HepG2 (cell line): ENCODE results near the gene COMP. TPM values are rescaled to one million over a fixed set of nuclear protein-coding genes. Genes with fewer than 3 reads are reported as not detected.
A peak's percentile ranks its signal among the peaks of the same experiment; 100 is the strongest.

ENCODE experiments used
- ELF3 ChIP-seq: IDR thresholded peaks from 2 replicates; pipeline ENCODE4 v1.6.1; 2016; ENCODE audit warnings: missing genetic modification reagents, missing compliant biosample characterization
- ERF ChIP-seq: IDR thresholded peaks from 2 replicates; pipeline ENCODE4 v1.6.1; 2018; ENCODE audit warnings: missing biosample characterization, missing genetic modification reagents
- HDAC1 ChIP-seq: sonication (generic); formaldehyde crosslinking; IDR thresholded peaks from 2 replicates; pipeline ENCODE4 v1.5.1; 2020; ENCODE audit warnings: mild to moderate bottlenecking, missing genetic modification reagents
- KLF11 ChIP-seq: IDR thresholded peaks from 2 replicates; pipeline ENCODE4 v1.6.1; 2016; ENCODE audit warnings: missing compliant biosample characterization
- RORA ChIP-seq: sonication (generic); formaldehyde crosslinking; IDR thresholded peaks from 2 replicates; pipeline ENCODE4 v1.5.0; 2020; ENCODE audit warnings: mild to moderate bottlenecking, missing genetic modification reagents, moderate library complexity
- SMYD3 ChIP-seq: sonication (generic); formaldehyde crosslinking; IDR thresholded peaks from 2 replicates; pipeline ENCODE4 v1.8.1; 2023; ENCODE audit warnings: mild to moderate bottlenecking, missing genetic modification reagents
- TAF1 ChIP-seq: sonication (generic); formaldehyde crosslinking; IDR thresholded peaks from 2 replicates; pipeline ENCODE4 v1.4.0; 2020; ENCODE audit warnings: missing genetic modification reagents
- ZNF138 ChIP-seq: sonication (generic); formaldehyde crosslinking; IDR thresholded peaks from 2 replicates; pipeline ENCODE4 v1.5.0; 2020; ENCODE audit warnings: mild to moderate bottlenecking, low read depth, missing genetic modification reagents
- ZNF530 ChIP-seq: sonication (generic); formaldehyde crosslinking; IDR thresholded peaks from 2 replicates; pipeline ENCODE4 v1.5.0; 2020; ENCODE audit warnings: low read depth, mild to moderate bottlenecking, missing genetic modification reagents
- ZNF629 ChIP-seq: sonication (generic); formaldehyde crosslinking; conservative IDR thresholded peaks from 2 replicates; pipeline ENCODE4 v1.5.0; 2020; ENCODE audit warnings: missing genetic modification reagents
- ZNF652 ChIP-seq: IDR thresholded peaks from 2 replicates; pipeline ENCODE4 v1.6.1; 2016; ENCODE audit warnings: low read depth, borderline replicate concordance
- ZNF720 ChIP-seq: sonication (generic); formaldehyde crosslinking; IDR thresholded peaks from 2 replicates; pipeline ENCODE4 v1.4.0; 2020; ENCODE audit warnings: missing genetic modification reagents
- polyA plus RNA-seq, 8 experiments: library from polyadenylated mRNA; depleted of rRNA in 3 of 8; stranded (reverse) in 7 of 8; unstranded in 1 of 8; fragments of >200 nt; fragmentation: Illumina TruSeq in 4 of 8; extraction: Trizol in 4 of 8; gene quantifications; 2 replicates each; pipeline versions ENCODE4 v1.2.1 to v1.2.3, GENCODE V29; 2011 to 2016; ENCODE audit warnings: low read depth in 4 of 8, missing spikeins in 1 of 8, mixed read lengths in 1 of 8; ENCODE audit not compliant: insufficient read depth in 1 of 8
- total RNA-seq, 5 experiments: library from RNA; depleted of rRNA; stranded (reverse); fragments of >200 nt; fragmentation: Illumina TruSeq; extraction: Trizol; gene quantifications; 2 replicates each; pipeline ENCODE4 v1.2.3, GENCODE V29; 2016; ENCODE audit warnings: low read depth in 1 of 5
- TF ChIP-seq, protein P1 (sequence below): sonication (generic); formaldehyde crosslinking; IDR thresholded peaks from 2 replicates; pipeline ENCODE4 v1.4.0; 2020; ENCODE audit warnings: missing genetic modification reagents, borderline replicate concordance
- TF ChIP-seq, protein P2 (sequence below): sonication (generic); formaldehyde crosslinking; IDR thresholded peaks from 2 replicates; pipeline ENCODE4 v1.4.0; 2020; ENCODE audit warnings: mild to moderate bottlenecking, missing genetic modification reagents, borderline replicate concordance

Gene COMP
- total and polyA plus RNA-seq, 2 of the 13 experiments (the other 11 are each of a cell fraction or from before 2014, with no cell fraction given) = 0.04 to 0.13 TPM

DNA sequence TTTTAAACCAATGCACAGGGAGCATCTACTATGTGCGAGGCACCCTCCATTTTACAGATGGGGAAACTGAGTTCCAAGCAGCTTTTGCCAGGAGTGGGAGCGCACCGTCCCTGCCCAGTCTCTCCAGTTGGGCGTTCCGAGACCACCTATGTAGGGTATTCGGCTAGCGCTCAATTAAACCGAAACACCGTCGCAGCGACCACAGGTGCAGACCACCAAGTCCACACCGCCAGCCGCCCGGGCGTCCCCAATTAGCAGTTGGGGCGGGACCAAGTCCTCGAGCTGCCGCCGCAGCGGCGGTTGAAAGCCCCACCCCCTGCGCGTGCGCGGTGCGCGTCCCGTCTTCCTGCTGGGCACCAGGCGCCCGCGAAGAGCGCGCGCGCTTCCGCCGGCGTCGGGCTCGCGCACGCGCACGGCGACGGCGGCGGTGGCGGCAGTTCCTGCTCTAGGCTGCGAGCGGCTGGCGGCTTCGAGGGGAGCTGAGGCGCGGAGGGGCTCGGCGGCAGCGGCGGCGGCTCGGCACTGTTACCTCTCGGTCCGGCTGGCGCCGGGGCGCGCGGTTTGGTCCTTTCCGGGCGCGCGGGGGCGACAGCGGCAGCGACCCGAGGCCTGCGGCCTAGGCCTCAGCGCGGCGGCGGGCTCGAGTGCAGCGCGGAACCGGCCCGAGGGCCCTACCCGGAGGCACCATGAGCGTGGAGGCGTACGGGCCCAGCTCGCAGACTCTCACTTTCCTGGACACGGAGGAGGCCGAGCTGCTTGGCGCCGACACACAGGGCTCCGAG lies 40.6 kb upstream of the COMP start, which contains the start of gene UPF1 (continued):
- TF ChIP-seq, protein P1, sequence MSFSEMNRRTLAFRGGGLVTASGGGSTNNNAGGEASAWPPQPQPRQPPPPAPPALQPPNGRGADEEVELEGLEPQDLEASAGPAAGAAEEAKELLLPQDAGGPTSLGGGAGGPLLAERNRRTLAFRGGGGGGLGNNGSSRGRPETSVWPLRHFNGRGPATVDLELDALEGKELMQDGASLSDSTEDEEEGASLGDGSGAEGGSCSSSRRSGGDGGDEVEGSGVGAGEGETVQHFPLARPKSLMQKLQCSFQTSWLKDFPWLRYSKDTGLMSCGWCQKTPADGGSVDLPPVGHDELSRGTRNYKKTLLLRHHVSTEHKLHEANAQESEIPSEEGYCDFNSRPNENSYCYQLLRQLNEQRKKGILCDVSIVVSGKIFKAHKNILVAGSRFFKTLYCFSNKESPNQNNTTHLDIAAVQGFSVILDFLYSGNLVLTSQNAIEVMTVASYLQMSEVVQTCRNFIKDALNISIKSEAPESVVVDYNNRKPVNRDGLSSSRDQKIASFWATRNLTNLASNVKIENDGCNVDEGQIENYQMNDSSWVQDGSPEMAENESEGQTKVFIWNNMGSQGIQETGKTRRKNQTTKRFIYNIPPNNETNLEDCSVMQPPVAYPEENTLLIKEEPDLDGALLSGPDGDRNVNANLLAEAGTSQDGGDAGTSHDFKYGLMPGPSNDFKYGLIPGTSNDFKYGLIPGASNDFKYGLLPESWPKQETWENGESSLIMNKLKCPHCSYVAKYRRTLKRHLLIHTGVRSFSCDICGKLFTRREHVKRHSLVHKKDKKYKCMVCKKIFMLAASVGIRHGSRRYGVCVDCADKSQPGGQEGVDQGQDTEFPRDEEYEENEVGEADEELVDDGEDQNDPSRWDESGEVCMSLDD (CRISPR knock-in tag) = peak; percentile 36; the same call in 1 of the 2 replicates
- no peak for TF ChIP-seq ERF
- TF ChIP-seq KLF11 (CRISPR knock-in tag) = no peak
- peak; percentile 87 for TF ChIP-seq ZNF629 (CRISPR knock-in tag)
- TF ChIP-seq ZNF530 (CRISPR knock-in tag) = no peak
- TF ChIP-seq HDAC1 (CRISPR knock-in tag) = peak; percentile 41; the same call in 1 of the 2 replicates
- TF ChIP-seq, protein P2, sequence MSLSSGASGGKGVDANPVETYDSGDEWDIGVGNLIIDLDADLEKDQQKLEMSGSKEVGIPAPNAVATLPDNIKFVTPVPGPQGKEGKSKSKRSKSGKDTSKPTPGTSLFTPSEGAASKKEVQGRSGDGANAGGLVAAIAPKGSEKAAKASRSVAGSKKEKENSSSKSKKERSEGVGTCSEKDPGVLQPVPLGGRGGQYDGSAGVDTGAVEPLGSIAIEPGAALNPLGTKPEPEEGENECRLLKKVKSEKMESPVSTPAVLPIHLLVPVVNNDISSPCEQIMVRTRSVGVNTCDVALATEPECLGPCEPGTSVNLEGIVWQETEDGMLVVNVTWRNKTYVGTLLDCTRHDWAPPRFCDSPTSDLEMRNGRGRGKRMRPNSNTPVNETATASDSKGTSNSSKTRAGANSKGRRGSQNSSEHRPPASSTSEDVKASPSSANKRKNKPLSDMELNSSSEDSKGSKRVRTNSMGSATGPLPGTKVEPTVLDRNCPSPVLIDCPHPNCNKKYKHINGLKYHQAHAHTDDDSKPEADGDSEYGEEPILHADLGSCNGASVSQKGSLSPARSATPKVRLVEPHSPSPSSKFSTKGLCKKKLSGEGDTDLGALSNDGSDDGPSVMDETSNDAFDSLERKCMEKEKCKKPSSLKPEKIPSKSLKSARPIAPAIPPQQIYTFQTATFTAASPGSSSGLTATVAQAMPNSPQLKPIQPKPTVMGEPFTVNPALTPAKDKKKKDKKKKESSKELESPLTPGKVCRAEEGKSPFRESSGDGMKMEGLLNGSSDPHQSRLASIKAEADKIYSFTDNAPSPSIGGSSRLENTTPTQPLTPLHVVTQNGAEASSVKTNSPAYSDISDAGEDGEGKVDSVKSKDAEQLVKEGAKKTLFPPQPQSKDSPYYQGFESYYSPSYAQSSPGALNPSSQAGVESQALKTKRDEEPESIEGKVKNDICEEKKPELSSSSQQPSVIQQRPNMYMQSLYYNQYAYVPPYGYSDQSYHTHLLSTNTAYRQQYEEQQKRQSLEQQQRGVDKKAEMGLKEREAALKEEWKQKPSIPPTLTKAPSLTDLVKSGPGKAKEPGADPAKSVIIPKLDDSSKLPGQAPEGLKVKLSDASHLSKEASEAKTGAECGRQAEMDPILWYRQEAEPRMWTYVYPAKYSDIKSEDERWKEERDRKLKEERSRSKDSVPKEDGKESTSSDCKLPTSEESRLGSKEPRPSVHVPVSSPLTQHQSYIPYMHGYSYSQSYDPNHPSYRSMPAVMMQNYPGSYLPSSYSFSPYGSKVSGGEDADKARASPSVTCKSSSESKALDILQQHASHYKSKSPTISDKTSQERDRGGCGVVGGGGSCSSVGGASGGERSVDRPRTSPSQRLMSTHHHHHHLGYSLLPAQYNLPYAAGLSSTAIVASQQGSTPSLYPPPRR (CRISPR knock-in tag) = no peak
- no peak for TF ChIP-seq ZNF720 (CRISPR knock-in tag)
- TF ChIP-seq ZNF652 (CRISPR knock-in tag) = no peak
- TF ChIP-seq ELF3 (CRISPR knock-in tag) = peak; percentile 55; the same call in 1 of the 2 replicates
- no peak for TF ChIP-seq RORA (CRISPR knock-in tag)
- no peak for TF ChIP-seq SMYD3 (CRISPR knock-in tag)
- 0 out of 2 replicates have a peak, but pooled peaks have one; percentile 20 for TF ChIP-seq ZNF138 (CRISPR knock-in tag)
- peak; percentile 73 for TF ChIP-seq TAF1 (CRISPR knock-in tag)
- TF ChIP-seq, all 625 proteins: peak for 158
